DMS53 (cell line): ENCODE data around the gene DPM1.

Experiments used
- DNase-seq: peaks from one replicate; lab custom pipeline; 2025; lab: John Stamatoyannopoulos, UW

DPM1 gene

GRCh38 chr20:50957798-50958614, at the start of gene DPM1:
Gene DPM1, minus strand, starts transcription at chr20:50958532. Its CDS starts 9 bp downstream, at chr20:50958523.
- DNase-seq: peak; percentile 98

GRCh38 chr20:51005214-51005613, 46.9 kb upstream of the DPM1 start:
- no peak for DNase-seq

- no peak for DNase-seq
Measured at GRCh38 chr20:51004781-51005180, 46.4 kb upstream of the DPM1 start.

DNA sequence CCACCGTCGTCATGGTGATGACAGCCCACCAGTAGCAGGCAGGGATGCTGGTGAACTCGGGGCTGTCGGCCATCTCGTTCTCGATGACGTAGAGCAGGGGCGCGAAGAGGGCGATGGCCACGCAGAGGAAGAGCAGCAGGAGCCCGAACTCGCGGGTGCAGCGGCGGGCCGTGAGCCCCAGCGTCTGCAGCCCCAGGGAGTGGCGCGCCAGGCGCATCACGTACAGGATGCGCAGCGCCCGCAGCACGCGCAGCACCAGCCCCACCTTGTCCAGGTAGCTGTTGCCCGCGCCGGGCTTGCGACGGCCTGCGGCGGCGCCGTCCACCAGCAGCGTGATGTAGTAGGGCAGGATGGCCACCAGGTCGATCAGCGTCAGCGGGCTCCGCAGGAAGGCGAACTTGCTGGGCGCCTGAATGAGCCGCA, 46.0 kb upstream of the DPM1 start:
- no peak for DNase-seq

- DNase-seq: no peak
Measured at GRCh38 chr20:51003753-51004152, 45.4 kb upstream of the DPM1 start.

DNA sequence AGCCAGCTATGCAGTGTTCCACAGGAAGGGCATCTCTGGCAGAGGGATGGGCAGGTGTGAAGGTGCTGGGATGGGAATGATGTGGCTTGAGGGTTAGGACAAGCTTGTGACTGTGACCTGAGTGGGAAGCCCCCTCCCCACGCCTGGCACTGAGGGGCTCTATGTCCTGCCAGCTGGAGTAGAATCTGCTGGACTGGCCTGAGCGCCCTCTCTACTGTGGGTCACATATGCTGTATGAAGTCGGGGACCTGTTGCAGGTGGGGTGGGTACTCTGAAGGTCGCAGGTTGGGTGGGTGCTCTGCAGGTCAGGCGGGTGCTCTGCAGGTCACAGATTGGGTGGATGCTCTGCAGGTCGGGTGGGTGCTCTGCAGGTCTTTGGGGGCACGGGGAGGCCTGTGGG, 44.3 kb upstream of the DPM1 start:
- DNase-seq: no peak

- no peak for DNase-seq
Measured at GRCh38 chr20:51001430-51002265, 43.3 kb upstream of the DPM1 start.

DNA sequence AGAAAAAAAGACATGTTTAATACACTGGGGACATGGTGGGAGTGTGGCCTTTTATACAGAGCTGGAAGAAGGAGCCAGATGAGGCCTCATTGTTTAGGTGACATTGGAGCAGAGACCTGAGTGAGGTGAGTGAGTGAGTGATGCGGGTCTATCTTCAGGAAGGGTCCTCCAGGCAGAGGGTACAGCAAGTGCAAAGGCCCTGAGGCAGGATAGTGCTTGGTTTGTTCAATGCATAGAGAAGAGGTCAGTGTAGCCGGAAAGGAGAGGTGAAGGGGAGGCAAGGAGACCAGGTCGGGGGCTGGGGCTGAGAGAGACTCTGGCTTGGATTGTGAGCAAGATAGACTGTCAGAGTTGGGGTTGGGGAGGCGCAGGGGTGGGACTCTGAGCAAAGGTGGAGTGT, 41.0 kb upstream of the DPM1 start:
- no peak for DNase-seq

GRCh38 chr20:50996901-50997865, 38.9 kb upstream of the DPM1 start:
- DNase-seq: no peak

DNA sequence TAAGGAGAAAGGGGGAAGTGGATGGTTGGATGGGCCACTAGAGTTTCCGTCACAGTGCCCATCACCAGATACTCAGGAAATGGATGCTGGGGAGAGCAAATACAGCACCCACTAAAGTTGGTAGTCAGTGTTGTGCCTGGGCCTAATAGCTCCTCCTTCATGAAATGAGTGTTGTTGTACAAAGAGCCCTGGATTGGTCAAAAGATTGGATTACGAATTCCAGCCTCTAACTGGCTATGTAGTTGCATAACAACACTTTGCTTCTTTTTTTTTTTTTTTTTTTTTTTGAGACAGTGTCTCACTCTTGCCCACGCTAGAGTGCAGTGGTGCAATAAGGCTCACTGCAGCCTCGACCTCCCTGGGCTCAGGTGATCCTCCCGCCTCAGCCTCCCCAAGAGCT, 37.2 kb upstream of the DPM1 start:
- no peak for DNase-seq

GRCh38 chr20:50993876-50994275, 35.5 kb upstream of the DPM1 start:
- DNase-seq: no peak

DNA sequence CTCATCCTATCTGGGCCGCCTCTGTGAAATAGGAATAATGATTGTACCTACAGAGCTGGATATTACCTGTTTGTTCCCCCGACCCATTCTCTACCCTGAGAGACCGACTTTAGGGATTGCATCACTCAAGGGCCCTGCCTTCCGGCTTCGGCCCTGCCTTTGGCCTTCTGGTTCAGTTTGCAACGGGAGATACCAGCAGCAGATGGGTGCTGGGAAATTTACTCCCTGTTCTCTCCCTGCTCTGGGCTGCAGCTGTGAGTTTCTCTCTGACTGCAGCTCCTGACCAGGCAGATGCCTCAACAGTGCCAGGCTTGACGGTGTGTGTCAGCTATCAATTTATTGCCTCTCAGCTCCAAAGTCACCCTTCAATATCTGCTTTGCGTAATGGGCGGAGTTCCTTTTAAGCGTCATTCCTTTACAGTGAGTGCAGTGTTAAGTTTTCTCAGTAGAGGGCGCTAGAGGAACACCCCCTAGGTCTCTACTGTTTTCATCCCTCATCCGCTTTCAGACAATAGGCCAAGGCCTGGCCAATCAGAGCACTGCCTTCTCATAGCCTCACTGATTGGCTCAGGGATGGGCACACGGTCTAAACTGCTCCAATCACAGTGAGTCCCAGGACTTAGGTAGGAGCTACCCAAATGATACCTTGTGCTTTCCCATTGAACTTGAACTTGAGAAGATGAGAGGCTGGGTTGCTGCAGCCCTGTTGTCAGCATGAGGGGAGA, 34.6 kb upstream of the DPM1 start:
- peak; percentile 54 for DNase-seq

DNA sequence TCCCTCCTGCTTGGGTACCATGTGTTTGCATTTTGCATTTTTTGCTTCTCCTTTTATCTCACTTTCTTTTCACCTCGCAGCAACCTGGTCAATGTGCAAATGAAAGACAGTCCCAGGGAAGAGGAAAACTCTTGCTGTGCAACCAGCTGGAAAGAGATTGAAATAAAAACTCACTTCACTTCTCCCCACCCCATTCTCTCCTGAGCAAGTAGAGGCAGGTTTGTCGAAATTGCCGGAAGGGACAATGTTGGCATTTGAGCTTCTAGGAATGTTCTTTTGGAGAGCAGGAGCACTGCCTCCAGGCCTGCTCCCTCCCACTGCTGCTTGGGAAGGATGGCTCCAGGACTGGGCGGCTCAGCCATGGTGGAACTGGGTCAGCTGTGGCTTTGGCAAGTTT, 34.0 kb upstream of the DPM1 start:
- DNase-seq: no peak

- no peak for DNase-seq
Measured at GRCh38 chr20:50991076-50991475, 32.7 kb upstream of the DPM1 start.

DNA sequence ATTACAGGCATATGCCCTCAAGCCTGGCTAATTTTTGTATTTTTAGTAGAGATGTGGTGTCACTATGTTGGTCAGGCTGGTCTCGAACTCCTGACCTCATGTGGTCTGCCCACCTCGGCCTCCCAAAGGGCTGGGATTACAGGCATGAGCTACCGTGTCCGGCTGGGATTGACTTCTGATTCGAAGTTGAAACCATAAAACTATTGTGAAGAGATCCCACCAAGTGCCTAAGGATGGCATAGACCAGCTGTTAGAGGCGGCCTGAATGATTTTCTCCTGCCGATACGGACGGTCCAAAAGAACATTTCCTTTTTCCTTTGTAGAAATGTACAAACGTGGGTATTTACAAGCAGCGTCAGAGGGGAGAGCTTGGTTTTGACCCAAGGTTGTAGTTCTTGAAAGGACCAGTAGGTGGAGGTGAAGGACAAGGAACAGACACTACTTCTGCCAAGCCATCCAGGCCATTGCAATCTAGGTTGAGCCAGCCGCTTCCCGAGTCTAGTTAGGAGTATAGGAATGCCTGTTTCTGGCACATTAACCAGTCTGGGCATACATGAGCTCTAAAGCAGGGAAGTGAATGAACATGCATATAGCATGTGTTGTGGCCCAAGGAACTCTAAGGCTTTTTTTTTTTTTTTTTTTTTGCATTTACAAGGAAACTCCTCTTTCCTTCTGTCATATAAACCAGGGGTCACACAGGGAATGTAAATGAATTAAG, 29.3 kb upstream of the DPM1 start:
- DNase-seq: peak; percentile 86

DNA sequence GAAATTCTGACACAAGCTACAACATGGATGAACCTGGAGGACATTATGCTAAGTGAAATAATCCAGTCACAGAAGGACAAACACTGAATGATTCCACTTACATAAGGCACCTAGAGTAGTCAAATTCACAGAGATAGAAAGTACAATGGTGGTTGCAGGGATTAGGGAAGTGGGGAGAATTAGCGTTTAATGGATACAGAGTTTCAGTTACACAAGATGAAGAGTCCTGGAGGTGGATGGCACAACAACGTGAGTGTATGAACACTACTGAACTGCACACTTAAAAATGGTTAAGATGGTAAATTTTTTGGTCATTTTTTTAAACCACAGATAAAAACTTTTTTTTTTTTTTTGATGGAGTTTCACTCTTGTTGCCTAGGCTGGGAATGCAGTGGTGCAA, 25.0 kb upstream of the DPM1 start:
- DNase-seq: no peak

DNA sequence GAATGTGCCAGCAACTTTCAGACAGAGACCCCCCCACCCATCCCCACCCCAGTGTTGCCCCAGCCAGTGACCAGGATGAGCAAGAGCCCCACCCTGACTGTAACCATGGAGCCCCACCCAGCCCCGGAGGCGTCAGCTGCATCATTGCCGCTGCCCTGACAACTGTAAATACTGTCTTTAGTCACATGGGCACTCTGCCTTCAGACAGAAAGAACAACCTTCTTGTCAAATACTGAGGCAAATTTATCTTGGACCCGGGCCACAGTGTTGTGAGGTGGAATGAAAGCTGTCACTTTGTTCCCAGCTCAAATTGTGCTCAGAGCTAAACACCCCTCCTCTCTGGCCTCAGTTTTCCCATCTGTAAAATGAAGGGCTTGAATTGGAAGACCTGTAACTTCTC, 24.0 kb upstream of the DPM1 start:
- peak; percentile 26 for DNase-seq

- no peak for DNase-seq
Measured at GRCh38 chr20:50981714-50982048, 23.3 kb upstream of the DPM1 start.

GRCh38 chr20:50980851-50981713, 22.8 kb upstream of the DPM1 start:
- DNase-seq: peak; percentile 64
